DOHH2 (cell line): Measurements from ENCODE around the gene TLCD1.

ENCODE experiments used
- H3F3A ChIP-seq: fragments of 200-600 bp; sonication (generic), shearing (Covaris generic); 2 replicates; pipeline ENCODE4 v1.6.0; 2016; ENCODE audit warnings: antibody characterized with exemption, mild to moderate bottlenecking; ENCODE audit not compliant: control insufficient read depth, insufficient read depth
- H3K27ac ChIP-seq: fragments of 200-600 bp; sonication (generic); 2 replicates; pipeline ENCODE4 v1.5.1; 2014; ENCODE audit warnings: low read depth, mild to moderate bottlenecking, low read length, moderate library complexity
- H3K27me3 ChIP-seq: fragments of 200-600 bp; sonication (generic); 2 replicates; pipeline ENCODE4 v1.6.1; 2014; ENCODE audit warnings: mild to moderate bottlenecking, low read length, mixed read lengths; ENCODE audit not compliant: control insufficient read depth
- H3K36me3 ChIP-seq: fragments of 200-600 bp; sonication (generic); 2 replicates; pipeline ENCODE4 v1.6.1; 2014; ENCODE audit warnings: mild to moderate bottlenecking, low read length, moderate library complexity, mixed read lengths; ENCODE audit not compliant: control insufficient read depth
- H3K4me1 ChIP-seq: fragments of 200-600 bp; sonication (generic); 2 replicates; pipeline ENCODE4 v1.6.1; 2014; ENCODE audit warnings: mild to moderate bottlenecking, low read length, mixed read lengths; ENCODE audit not compliant: control insufficient read depth
- H3K4me2 ChIP-seq: fragments of 200-600 bp; sonication (generic); 2 replicates; pipeline ENCODE4 v1.6.0; 2014; ENCODE audit warnings: mild to moderate bottlenecking, low read length, moderate library complexity
- H3K4me3 ChIP-seq: fragments of 200-600 bp; sonication (generic); 2 replicates; pipeline ENCODE4 v1.5.1; 2014; ENCODE audit warnings: mild to moderate bottlenecking, low read length, mixed read lengths
- H3K79me2 ChIP-seq: fragments of 200-600 bp; sonication (generic); 2 replicates; pipeline ENCODE4 v1.6.1; 2014; ENCODE audit warnings: mild to moderate bottlenecking, low read length, mixed read lengths; ENCODE audit not compliant: control insufficient read depth
- H3K9me2 ChIP-seq: fragments of 200-600 bp; sonication (generic); replicated peaks from 2 replicates; pipeline ENCODE4 v1.6.1; 2014; ENCODE audit warnings: mild to moderate bottlenecking, low read length, mixed read lengths; ENCODE audit not compliant: control insufficient read depth
- H3K9me3 ChIP-seq: fragments of 200-600 bp; sonication (generic); 2 replicates; pipeline ENCODE4 v1.6.1; 2014; ENCODE audit warnings: antibody characterized with exemption, low read length, mixed read lengths; ENCODE audit not compliant: control insufficient read depth, insufficient read depth
- H4K20me1 ChIP-seq: fragments of 200-600 bp; sonication (generic); 2 replicates; pipeline ENCODE4 v1.6.0; 2014; ENCODE audit warnings: low read depth, mild to moderate bottlenecking, antibody characterized with exemption, low read length, moderate library complexity; ENCODE audit not compliant: control insufficient read depth, insufficient read depth
- CTCF ChIP-seq: fragments of 200-600 bp; sonication (generic); IDR thresholded peaks from one replicate; pipeline ENCODE4 v1.5.1; 2014; ENCODE audit warnings: antibody characterized with exemption, mild to moderate bottlenecking, low read depth, low read length; ENCODE audit not compliant: poor library complexity, severe bottlenecking
- EZH2phosphoT487 ChIP-seq: fragments of 200-600 bp; sonication (generic); IDR thresholded peaks from 2 replicates; pipeline ENCODE4 v1.6.1; 2017; ENCODE audit warnings: borderline replicate concordance, mild to moderate bottlenecking, antibody characterized with exemption, low read length, moderate library complexity, mixed read lengths

TLCD1 gene

GRCh38 chr17:28729950-28730330 lies 3.9 kb upstream of the TLCD1 start:
- peak overlapping the region; percentile 94 for H3K4me3 ChIP-seq
- no peaks in the 10 kb centered on the region for H3K27me3 ChIP-seq
- H3K9me2 ChIP-seq: no peaks in the 10 kb centered on the region
- H3K79me2 ChIP-seq: peaks cover 17% of the 10 kb centered on the region
- H3F3A ChIP-seq: peaks cover 21% of the 10 kb centered on the region
- peaks cover 13% of the 10 kb centered on the region for H3K36me3 ChIP-seq
- peaks cover 35% of the 10 kb centered on the region for H3K4me1 ChIP-seq
- TF ChIP-seq CTCF: no peak
- TF ChIP-seq EZH2phosphoT487: no peak
- H3K27ac ChIP-seq: no peak overlapping the region
- H4K20me1 ChIP-seq: no peaks in the 10 kb centered on the region
- H3K9me3 ChIP-seq: no peaks in the 10 kb centered on the region
- peak overlapping the region; percentile 100 for H3K4me2 ChIP-seq

DNA sequence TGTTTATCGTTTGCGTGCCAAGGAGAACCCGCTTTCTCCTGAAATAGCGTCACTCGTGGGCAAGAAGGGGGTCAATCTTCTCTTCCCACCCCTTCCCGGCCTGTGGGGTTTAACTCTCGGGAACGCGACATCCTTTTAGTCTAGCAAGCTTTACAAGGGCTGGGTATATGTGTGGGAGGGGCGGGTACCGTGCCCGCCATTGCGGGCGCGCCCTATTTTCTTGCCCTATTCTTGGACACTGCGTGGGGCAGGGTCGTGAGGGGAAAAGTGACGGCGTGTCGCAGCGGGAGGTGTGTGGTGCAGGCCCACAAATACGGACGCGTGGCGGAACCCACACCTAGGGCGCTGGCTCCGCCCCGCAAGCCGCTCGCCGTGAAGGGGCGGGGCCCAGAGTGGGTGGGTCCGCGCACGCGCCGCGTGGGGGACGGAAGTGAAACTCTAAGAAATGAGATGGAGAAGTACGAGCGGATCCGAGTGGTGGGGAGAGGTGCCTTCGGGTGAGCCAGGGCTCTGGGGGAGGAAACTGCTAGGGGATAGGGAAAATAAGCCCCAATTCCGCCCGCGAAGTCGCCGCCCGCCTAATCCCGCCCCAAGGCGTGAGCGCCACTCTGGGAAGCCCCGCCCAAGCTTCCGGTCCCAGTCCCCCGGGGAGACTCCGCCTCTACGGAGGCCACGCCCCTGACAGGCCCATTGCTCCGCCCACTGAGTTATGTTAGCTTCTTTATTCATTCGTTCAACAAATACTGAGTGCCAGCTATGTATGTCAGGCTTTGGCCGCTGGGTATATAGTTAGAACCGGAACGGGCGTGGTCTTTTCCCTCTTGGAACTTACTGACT lies 2.5 kb upstream of the TLCD1 start, which contains the start of gene NEK8:
NEK8 (plus strand) TSS at position 425 of the 837 bp plus-strand sequence; CDS start at position 451, 26 bp downstream.
- Histone ChIP-seq H3K4me2 (peak within 1 kb of the TSS; percentile 100), H3K27ac (peak within 1 kb of the TSS; percentile 95), H3K4me1 (peaks cover 46% of the 10 kb centered on the region), H3K79me2 (peaks cover 17% of the 10 kb centered on the region), H3K27me3 (no peaks in the 10 kb centered on the region), H3K36me3 (peaks cover 23% of the 10 kb centered on the region), H4K20me1 (peaks cover 3% of the 10 kb centered on the region; the same call in 1 of the 2 replicates), H3K9me3 (no peaks in the 10 kb centered on the region), H3K9me2 (no peaks in the 10 kb centered on the region), H3K4me3 (peak within 1 kb of the TSS; percentile 94), H3F3A (peaks cover 34% of the 10 kb centered on the region)
- TF ChIP-seq EZH2phosphoT487 (no peak), CTCF (no peak)

- no peaks in the 10 kb centered on the region for H3K27me3 ChIP-seq
- peak overlapping the region; percentile 95 for H3K27ac ChIP-seq
- H3K9me3 ChIP-seq: no peaks in the 10 kb centered on the region
- peaks cover 12% of the 10 kb centered on the region for H4K20me1 ChIP-seq
- H3K9me2 ChIP-seq: no peaks in the 10 kb centered on the region
- H3K4me1 ChIP-seq: peaks cover 63% of the 10 kb centered on the region
- H3K4me2 ChIP-seq: peak overlapping the region; percentile 100
- H3K36me3 ChIP-seq: peaks cover 40% of the 10 kb centered on the region
- TF ChIP-seq EZH2phosphoT487 (no peak), CTCF (peak; percentile 99)
- H3F3A ChIP-seq: peaks cover 52% of the 10 kb centered on the region
- peaks cover 32% of the 10 kb centered on the region for H3K79me2 ChIP-seq
- peak overlapping the region; percentile 94 for H3K4me3 ChIP-seq
These were observed 826 bp upstream of the TLCD1 start for GRCh38 chr17:28726627-28727491.
